Brain microvascular endothelial cell (primary cell): ENCODE measurements around the gene MYCBP2.
"Not testable (repeated sequence)": the region's sequence is repeated elsewhere in the genome, so short reads cannot be mapped to it uniquely, and the experiment has no call there.

Experiments used
- DNase-seq: peaks from one replicate; pipeline ENCODE4 v3.0.0-alpha.2; 2020
- H3K27ac ChIP-seq: fragments of 250-450 bp; sonication (Bioruptor Pico); 2 replicates; pipeline ENCODE4 v1.5.1; 2020; ENCODE audit warnings: mild to moderate bottlenecking, moderate library complexity
- H3K27me3 ChIP-seq: fragments of 250-450 bp; sonication (Bioruptor Pico); replicated peaks from 2 replicates; pipeline ENCODE4 v1.5.1; 2020; ENCODE audit warnings: mild to moderate bottlenecking
- H3K36me3 ChIP-seq: fragments of 250-450 bp; sonication (Bioruptor Pico); replicated peaks from 2 replicates; pipeline ENCODE4 v1.5.1; 2020; ENCODE audit warnings: mild to moderate bottlenecking
- H3K4me3 ChIP-seq: 2 replicates; pipeline ENCODE4 v1.5.1; 2011; ENCODE audit warnings: low read depth, mild to moderate bottlenecking, control low read depth, low read length, moderate library complexity
- in situ Hi-C: cut with HindIII; loops from 2 replicates; pipeline ENCODE4 v1.10.0; 2017; ENCODE audit warnings: low sequenced_read_pairs, low pct_ligation_motif_present
- TF ChIP-seq, protein P1 (sequence below): IDR thresholded peaks from 2 replicates; pipeline ENCODE4 v1.5.1; 2011; ENCODE audit warnings: low read depth, mild to moderate bottlenecking, moderate library complexity, low read length, control low read depth, inconsistent platforms; ENCODE audit errors: missing control alignments

MYCBP2 gene

DNA sequence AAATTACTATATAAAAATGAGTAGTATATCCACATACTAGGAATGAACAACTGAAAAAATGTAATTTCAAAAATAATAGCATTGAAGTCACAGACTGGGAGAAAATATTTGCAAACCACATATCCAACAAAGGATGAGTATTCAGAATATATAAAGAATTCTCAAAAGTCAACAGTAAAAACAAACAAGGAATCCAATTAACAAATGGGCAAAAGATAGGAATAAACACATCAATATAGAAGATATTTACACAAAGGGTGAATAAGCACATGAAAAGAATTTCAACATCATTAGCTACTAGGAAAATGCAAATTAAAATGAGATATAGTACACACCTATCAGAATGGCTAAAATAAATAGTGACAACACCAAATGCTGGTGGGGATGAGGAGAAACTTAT is 37.0 kb downstream of the MYCBP2 start:
- in situ Hi-C loops = no loop called here
- H3K27me3 ChIP-seq = no peaks in the 10 kb centered on the region
- TF ChIP-seq, protein P1, sequence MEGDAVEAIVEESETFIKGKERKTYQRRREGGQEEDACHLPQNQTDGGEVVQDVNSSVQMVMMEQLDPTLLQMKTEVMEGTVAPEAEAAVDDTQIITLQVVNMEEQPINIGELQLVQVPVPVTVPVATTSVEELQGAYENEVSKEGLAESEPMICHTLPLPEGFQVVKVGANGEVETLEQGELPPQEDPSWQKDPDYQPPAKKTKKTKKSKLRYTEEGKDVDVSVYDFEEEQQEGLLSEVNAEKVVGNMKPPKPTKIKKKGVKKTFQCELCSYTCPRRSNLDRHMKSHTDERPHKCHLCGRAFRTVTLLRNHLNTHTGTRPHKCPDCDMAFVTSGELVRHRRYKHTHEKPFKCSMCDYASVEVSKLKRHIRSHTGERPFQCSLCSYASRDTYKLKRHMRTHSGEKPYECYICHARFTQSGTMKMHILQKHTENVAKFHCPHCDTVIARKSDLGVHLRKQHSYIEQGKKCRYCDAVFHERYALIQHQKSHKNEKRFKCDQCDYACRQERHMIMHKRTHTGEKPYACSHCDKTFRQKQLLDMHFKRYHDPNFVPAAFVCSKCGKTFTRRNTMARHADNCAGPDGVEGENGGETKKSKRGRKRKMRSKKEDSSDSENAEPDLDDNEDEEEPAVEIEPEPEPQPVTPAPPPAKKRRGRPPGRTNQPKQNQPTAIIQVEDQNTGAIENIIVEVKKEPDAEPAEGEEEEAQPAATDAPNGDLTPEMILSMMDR = no peak
- H3K36me3 ChIP-seq = no peaks in the 10 kb centered on the region
- DNase-seq = no peak
- H3K27ac ChIP-seq = no peak overlapping the region
- H3K4me3 ChIP-seq = no peak overlapping the region

DNA sequence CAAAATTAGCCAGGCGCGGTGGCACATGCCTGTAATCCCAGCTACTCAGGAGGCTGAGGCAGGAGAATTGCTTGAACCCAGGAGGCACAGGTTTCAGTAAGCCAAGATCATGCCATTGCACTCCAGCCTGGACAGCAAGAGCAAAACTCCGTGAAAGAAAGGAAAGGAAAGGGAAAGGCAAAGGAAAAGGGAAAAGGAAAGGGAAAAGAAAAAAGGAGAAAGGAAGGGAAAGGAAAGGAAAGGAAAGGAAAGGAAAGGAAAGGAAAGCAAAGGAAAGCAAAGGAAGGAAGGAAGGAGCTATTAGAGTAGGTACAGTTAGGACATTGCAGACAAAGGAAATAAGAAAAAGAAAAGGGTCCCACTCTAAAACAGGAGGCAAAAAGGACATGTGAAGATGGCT is 41.3 kb downstream of the MYCBP2 start:
- H3K4me3 ChIP-seq, H3K36me3 ChIP-seq, H3K27ac ChIP-seq, H3K27me3 ChIP-seq, in situ Hi-C loops, DNase-seq: not testable (repeated sequence)

DNA sequence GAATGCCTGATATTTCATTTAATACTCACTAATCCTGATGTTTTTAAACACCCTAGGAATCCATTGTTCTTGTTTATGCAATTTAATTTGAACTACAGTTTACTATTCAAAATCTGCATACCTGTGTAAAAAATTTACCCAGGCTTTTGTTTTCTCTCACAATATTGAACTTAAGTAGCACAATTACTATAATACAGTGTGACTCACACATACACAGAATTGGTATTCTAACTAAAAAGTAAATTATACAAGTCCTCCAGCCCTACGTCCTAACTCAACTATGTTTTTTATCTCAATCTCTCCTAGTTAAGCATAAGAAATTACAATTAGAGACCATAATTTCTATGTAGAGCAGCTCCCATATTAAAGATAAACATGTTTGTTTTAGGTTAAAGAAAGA is 41.8 kb downstream of the MYCBP2 start:
- TF ChIP-seq, protein P1 = no peak
- no peak overlapping the region for H3K27ac ChIP-seq
- no peaks in the 10 kb centered on the region for H3K27me3 ChIP-seq
- H3K36me3 ChIP-seq = no peaks in the 10 kb centered on the region
- in situ Hi-C loops = no loop called here
- H3K4me3 ChIP-seq = no peak overlapping the region
- DNase-seq = no peak

DNA sequence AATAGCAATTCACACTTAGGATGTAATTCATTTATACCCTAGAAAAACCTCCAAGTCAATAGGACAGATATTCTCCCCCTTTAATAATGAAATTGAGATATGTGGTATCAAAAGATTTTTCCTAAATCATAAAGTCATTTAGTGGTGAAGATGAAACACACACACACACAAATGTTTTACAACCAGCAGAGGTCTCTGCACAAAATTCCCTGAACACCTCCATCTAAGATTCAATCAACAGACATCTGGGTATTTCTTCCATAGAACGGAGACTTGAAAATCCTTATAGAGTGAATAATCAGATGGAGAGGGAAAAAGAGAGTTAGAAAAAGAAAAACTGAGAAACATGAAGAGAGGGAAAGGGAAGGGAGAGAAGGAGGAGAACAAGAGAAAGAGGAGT is 52.8 kb downstream of the MYCBP2 start:
- no peaks in the 10 kb centered on the region for H3K27me3 ChIP-seq
- H3K4me3 ChIP-seq = no peak overlapping the region
- H3K27ac ChIP-seq = no peak overlapping the region
- TF ChIP-seq, protein P1 = no peak
- H3K36me3 ChIP-seq = no peaks in the 10 kb centered on the region
- DNase-seq = no peak
- in situ Hi-C loops = no loop called here

DNA sequence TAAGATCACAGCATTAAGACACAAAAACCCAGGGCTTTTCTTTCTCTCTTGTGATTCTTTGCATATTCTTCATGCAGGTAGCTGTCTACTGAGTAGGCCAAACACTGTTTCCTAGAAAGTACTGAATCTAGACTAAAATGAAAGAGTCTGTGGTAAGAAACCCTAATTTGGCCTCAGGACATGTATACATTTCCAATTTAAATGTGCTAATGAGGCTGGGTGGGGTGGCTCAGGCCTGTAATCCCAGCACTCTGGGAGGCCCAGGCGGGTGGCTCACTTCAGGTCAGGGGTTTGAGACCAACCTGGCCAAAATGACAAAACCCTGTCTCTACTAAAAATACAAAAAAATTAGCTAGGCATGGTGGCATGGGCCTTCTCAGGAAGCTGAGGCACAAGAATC is 57.8 kb downstream of the MYCBP2 start:
- Histone ChIP-seq H3K27ac (no peak overlapping the region), H3K36me3 (no peaks in the 10 kb centered on the region), H3K27me3 (no peaks in the 10 kb centered on the region), H3K4me3 (no peak overlapping the region)
- no peak for DNase-seq
- TF ChIP-seq, protein P1 = no peak
- in situ Hi-C loops = no loop called here

DNA sequence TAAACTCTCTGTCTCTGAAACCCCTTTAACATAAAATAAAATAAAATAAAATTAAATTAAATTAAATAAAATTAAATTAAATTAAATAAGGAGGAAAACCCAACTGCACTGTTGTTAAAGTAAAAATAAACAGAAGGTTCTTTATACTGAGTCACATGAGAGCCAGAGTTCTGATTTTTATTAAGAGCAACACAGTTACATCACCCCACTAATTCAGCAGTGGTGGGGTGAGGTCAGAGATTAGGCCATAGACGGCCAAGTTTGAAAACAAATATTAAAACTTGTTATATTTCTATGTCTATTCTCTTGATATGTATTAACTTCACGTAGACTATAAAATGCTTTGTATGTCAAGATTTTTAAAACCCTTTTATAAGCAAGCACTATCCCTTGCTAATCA is 59.5 kb downstream of the MYCBP2 start:
- in situ Hi-C loops = no loop called here
- H3K4me3 ChIP-seq = no peak overlapping the region

More for the DNA sequence above, 59.5 kb downstream of the MYCBP2 start:
- no peak for DNase-seq
- Histone ChIP-seq H3K27me3 (no peaks in the 10 kb centered on the region), H3K27ac (no peak overlapping the region), H3K36me3 (no peaks in the 10 kb centered on the region)
- TF ChIP-seq, protein P1 = no peak
